ENCODE data around the gene MED8.

The MED8 gene

GRCh38 chr1:43389326-43390313 lies at the start of gene MED8, which contains the start of gene SZT2:
Gene MED8, minus strand, starts transcription at chr1:43389800. Its CDS starts 36 bp downstream, at chr1:43389764.
Gene SZT2, plus strand, starts transcription at chr1:43389899. Its CDS starts 70 bp downstream, at chr1:43389969.
- DNase-seq, result peak; percentile 100

GRCh38 chr1:43438953-43439581 lies 49.5 kb upstream of the MED8 start:
- no peak for DNase-seq

- DNase-seq, result no peak
Observed at GRCh38 chr1:43438576-43438952, 49.0 kb upstream of the MED8 start.

- no peak for DNase-seq
Observed at GRCh38 chr1:43438006-43438405, 48.4 kb upstream of the MED8 start.

GRCh38 chr1:43437031-43437973 lies 47.7 kb upstream of the MED8 start:
- no peak for DNase-seq

GRCh38 chr1:43436371-43436770 lies 46.8 kb upstream of the MED8 start:
- DNase-seq, result no peak

- no peak for DNase-seq
Observed at GRCh38 chr1:43435146-43436145, 45.8 kb upstream of the MED8 start.

- DNase-seq, result no peak
Observed at GRCh38 chr1:43434256-43434655, 44.7 kb upstream of the MED8 start.

GRCh38 chr1:43432907-43433306 lies 43.3 kb upstream of the MED8 start:
- DNase-seq, result no peak

- DNase-seq, result no peak
Observed at GRCh38 chr1:43432171-43432860, 42.7 kb upstream of the MED8 start.

- no peak for DNase-seq
Observed at GRCh38 chr1:43431676-43432075, 42.1 kb upstream of the MED8 start.

- no peak for DNase-seq
Observed at GRCh38 chr1:43430831-43431230, 41.2 kb upstream of the MED8 start.

- DNase-seq, result no peak
Observed at GRCh38 chr1:43427941-43428340, 38.3 kb upstream of the MED8 start.

- no peak for DNase-seq
Observed at GRCh38 chr1:43427524-43427923, 37.9 kb upstream of the MED8 start.

GRCh38 chr1:43426221-43426620 lies 36.6 kb upstream of the MED8 start:
- no peak for DNase-seq

- no peak for DNase-seq
Observed at GRCh38 chr1:43425045-43425444, 35.4 kb upstream of the MED8 start.

GRCh38 chr1:43423672-43424550 lies 34.3 kb upstream of the MED8 start:
- DNase-seq, result no peak

- no peak for DNase-seq
Observed at GRCh38 chr1:43422995-43423671, 33.5 kb upstream of the MED8 start.
